Measurements from ENCODE around the gene SCYL3.
"Not testable (repeated sequence)": the region's sequence is repeated elsewhere in the genome, so short reads cannot be mapped to it uniquely, and the experiment has no call there.

The SCYL3 gene

DNA sequence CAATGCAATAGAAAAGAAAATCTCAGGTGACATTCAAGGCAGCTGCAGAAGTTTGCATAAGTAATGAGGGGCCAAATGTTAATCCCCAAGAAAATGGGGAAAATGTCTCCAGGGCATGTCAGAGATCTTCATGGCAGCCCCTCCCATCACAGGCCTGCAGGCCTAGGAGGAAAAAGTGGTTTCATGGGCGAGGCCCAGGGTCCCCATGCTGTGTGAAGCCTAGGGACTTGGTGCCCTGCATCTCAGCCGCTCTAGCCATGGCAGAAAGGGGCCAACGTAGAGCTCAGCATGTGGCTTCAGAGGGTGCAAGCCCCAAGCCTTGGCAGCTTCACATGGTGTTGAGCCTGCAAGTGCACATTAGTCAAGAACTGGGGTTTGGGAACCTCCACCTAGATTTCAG, 21.7 kb downstream of the SCYL3 start:
- DNase-seq (ENCODE audit: low spot score) = not testable (repeated sequence)

- DNase-seq (ENCODE audit: low spot score) = no peak
Observed at GRCh38 chr1:169869426-169869825, 24.3 kb downstream of the SCYL3 start.

DNA sequence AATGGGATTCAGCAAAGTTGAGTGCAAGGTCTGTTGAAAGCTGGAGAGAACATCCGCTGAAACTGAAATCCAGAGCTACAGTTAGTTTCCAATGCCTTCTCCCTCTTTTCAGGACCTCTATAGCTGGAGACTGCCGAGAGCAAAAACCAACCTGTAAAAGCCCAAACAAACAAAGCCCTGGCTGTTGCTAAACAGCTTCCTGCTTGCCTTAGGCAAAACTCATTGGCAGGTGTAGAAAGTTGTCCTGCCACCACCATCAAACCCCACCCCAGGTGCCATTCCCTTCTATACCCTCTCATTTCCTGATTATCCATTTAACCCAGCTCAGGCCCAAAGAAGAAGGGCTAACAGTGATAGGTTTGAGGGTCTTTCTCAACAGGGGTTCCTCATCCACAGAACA, 24.7 kb downstream of the SCYL3 start:
- no peak for DNase-seq (ENCODE audit: low spot score)

DNA sequence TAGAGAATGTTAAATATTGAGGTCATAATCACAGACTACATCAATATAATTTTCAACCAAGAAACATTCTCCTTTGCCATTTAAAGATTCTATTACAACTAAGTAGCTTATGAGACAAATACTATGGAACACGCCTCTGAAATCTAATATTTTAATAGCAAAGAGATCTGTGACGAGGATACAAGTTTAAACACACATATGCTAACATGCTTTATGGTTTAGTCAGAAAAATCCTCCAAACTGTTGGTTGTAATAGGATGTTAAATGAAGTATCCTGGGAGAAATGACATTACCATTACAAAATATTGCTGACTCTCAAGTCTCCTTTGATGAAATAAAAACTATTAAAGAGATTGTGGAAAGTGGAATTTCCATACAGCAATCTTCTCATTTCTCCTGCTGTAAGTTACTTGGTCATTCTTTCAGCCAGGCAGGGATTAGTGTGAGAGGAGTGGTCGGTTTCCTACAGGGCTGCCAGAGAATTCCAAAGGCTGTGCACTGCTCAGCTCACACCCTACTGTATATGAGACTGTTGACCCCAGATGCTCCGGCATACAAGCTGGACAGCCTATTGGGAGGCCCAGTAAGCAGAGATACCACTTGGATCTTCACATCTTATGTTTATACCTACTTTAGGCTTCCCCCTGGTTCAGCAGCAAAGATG, 26.6 kb downstream of the SCYL3 start:
- no peak for DNase-seq (ENCODE audit: low spot score)

DNA sequence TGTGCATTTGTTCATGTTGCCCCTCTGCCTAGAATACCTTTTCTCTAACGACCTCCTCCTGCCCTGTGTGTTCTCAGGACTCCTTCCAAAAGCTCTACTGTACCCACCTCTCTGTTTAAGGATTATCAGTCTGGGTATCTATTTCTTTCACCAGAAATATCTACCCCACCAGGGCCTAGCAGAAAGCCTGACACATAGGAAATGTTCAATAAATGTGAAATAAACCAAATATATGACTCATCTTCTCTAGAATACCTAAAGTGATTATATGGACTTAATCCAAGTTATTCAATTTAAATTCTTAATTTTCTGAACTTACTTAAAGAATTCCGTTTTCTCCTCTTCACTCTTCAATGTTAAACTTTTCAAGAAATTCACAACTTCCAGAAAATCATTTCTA, 27.1 kb downstream of the SCYL3 start:
- no peak for DNase-seq (ENCODE audit: low spot score)

DNA sequence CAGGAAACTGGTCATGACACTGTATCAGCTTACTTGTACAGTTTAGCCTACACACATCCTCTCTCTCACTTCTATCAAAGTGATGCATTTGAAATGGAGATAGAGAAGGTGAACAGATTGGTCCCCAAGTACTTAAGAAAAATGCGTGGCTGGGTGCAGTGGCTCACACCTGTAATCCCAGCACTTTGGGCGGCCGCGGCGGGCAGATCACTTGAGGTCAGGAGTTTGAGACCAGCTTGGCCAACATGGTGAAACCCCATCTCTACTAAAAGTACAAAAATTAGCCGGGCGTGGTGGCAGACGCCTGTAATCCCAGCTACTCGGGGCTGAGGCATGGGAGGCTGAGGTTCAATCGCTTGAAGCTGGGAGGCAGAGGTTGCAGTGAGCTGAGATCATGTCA, 29.2 kb downstream of the SCYL3 start:
- not testable (repeated sequence) for DNase-seq (ENCODE audit: low spot score)

DNA sequence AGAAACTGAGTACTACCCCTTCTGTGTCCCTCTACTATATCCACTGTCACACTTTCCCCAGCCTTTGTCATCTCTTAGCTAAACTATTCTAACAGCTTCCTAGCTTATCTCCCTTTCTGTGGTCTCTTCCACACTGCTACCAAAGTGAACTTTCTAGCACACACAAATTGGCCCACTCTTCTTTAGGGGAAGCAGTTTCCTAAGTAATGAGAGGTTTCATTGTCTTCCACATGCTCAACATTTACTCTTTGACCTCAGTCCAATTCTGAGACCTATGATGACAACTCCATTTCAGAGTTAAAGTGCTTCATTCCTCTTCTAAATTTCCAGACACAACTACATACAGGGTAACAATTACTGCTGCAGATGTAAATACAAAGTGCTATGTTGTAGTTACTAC, 32.9 kb downstream of the SCYL3 start:
- DNase-seq (ENCODE audit: low spot score) = no peak

GRCh38 chr1:169860187-169860586, 33.5 kb downstream of the SCYL3 start:
- no peak for DNase-seq (ENCODE audit: low spot score)

GRCh38 chr1:169859001-169859400, 34.7 kb downstream of the SCYL3 start:
- no peak for DNase-seq (ENCODE audit: low spot score)

GRCh38 chr1:169858467-169858866, 35.2 kb downstream of the SCYL3 start:
- DNase-seq (ENCODE audit: low spot score) = no peak

GRCh38 chr1:169853341-169853740, 40.4 kb downstream of the SCYL3 start:
- DNase-seq (ENCODE audit: low spot score) = no peak

GRCh38 chr1:169849346-169850022, 44.2 kb downstream of the SCYL3 start:
- no peak for DNase-seq (ENCODE audit: low spot score)

GRCh38 chr1:169848456-169848855, 45.2 kb downstream of the SCYL3 start:
- DNase-seq (ENCODE audit: low spot score) = no peak

DNA sequence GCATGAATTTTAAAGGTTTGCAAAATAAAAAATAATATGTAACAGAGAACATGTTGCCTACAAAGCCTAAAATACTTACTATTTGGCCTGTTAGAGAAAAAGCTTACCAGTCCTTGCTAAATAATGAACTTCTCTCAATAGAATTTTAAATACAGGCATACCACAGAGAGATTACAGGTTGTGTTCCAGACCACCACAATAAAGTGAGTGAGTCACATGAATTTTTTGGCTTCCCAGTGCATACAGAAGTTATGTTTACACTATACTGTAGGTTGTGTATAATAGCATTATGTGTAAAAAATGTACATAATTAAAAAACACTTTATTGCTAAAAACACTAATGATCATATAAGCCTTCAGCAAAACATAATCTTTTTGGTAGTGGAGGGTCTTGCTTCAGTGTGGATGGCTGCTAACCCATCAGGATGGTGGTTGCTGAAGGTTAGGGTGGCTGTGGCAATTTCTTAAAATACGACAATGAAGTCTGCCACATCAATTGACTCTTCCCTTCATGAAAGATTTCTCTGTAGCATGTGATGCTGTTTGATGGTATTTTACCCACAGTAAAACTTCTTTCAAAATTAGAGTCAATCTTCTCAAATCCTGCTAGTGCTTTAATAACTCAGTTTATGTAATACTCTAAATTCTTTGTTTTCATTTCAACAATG, 48.6 kb downstream of the SCYL3 start:
- no peak for DNase-seq (ENCODE audit: low spot score)

DNA sequence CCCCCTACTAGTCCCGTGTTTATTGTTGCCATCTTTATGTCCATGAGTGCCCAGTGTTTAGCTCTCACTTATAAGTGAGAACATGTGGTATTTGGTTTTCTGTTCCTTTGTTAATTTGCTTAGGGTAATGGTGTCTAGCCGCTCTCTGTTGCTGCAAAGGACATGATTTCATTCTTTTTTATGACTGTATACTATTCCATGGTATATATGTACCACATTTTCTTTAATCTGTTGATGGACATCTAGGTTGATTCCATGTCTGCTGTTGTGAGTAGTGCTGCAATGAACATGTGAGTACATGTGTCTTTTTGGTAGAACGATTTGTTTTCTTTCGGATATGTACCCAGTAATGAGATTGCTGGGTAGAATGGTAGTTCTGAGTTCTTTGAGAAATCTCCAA, 54.8 kb downstream of the SCYL3 start:
- no peak for DNase-seq (ENCODE audit: low spot score)

DNA sequence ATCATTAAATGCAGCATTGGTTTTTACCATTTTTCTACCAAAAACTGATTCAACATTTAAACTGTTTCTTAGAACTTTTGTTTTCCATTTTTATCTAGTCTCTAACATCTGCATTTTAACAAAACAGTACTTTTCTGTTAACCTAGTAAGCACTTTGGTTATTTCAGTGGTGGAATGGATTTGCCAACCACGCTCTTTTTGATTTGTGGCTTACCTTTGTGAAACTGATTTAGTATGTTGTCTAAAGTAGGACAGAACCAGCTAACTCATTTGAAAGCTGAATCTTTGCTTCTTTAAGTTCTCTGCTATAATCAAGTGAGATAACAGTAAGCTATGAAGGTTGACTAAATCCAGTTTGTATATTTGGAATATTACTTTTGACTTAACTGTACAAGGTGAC, 57.5 kb downstream of the SCYL3 start:
- no peak for DNase-seq (ENCODE audit: low spot score)

DNA sequence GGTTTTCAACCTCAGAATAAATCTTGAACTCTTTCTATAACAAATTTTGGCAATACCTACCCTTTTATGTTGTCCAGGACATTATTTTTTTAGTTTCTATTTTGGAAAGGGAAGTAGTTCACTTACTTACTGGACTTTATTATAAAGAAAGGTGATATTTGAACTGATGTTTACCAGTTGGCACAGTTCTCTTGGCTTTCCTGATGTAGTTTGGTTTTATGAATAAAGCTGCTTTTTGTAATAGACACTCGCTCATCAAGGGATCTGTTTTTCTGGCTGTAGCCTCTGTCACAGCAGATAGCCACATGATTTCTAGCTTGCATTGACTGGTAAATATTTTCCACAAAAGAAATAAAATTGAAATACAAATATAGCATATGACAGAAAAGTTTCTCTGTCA, 58.0 kb downstream of the SCYL3 start:
- no peak for DNase-seq (ENCODE audit: low spot score)

DNA sequence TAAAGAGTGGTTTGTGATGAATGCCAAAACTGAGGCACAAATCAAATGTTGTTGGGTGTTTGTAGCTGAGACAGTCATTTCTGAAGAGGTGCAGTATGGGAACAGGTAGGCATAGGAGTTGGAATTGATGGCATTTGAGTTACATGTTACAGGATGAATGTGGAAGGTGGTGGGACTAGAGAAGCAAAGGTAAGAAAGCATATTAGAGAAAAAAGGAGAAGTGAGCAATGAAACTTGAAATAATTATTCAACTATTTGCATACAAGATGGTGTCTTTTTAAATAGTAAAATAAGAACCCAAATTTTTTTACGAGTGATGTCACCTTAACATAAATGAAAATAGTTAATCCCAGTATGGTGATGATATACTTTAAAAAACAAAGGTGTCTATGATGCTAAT, 58.8 kb downstream of the SCYL3 start:
- no peak for DNase-seq (ENCODE audit: low spot score)

DNA sequence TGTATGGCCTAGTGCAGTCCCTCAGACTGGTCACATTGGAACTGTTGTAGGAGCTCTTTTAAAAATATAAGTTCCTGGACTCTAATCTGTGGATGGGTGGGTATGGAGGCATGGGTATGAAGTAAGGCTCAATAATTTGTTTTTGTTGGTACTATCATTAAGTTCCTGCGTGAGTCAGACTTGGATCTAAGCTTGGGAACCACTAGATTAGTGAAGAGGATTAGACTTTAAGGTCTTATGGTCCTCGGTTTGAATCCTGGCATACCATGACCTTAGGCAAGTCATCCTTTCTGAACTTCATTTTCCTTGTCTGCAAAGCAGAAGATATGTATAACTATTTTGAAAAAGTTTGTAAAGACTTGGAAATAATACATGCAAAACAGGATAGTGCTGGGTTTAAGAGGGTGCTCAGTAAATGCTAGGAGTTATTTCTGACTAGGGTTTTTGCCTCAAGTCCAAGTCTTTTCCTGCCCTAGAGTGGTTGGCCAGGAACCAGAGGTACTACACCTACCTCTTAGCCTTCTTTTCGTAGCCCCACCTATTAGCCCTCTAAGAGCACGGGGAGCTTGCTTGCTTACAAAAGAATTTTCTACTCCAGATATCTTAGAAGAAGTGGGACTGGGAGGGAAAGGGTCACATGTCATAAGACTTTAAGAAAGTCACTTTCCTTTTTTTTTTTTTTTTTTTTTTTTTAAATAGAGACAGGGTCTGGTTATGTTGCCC, 60.4 kb downstream of the SCYL3 start:
- no peak for DNase-seq (ENCODE audit: low spot score)

- no peak for DNase-seq (ENCODE audit: low spot score)
Observed at GRCh38 chr1:169829671-169830070, 64.0 kb downstream of the SCYL3 start.

DNA sequence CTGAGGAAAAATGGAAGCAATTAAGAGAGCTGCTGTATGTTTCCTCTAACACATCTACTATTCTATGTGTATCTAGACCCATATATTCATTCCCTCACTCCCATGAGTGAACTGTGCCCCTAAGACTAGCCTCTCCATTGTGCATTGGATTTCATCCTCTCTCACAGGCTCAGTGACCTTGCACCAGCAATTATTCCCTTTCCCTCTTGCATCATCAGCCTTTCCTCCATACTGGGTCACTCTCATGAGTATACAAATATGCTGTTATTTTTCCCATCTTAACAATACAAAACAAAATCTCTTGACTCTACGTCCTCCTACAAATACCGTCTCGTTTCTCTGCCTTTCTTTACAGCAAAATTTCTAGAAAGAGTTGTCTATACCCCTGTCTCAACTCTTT, 69.5 kb downstream of the SCYL3 start:
- no peak for DNase-seq (ENCODE audit: low spot score)

- DNase-seq (ENCODE audit: low spot score) = no peak
Observed at GRCh38 chr1:169821500-169821899, 72.2 kb downstream of the SCYL3 start.

DNA sequence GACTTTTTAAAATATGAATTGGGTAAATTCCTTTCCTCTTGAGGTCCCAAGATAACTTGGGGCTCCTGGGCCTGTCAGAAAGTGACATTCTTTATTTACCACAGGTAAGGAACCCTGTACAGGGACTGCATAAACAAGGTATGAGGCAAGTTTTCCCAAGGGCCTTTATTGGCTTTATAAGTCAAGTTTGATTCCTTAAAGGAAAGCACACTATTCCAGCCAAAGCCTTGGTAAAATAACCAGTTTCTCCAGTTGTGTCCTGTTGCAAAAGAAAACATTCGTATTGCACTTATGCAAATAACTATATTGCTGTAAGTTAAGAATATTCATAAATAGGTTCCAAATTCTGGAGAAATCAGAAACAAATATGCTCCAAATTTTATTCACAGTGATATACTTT, 77.1 kb downstream of the SCYL3 start:
- DNase-seq (ENCODE audit: low spot score) = no peak
